Middle frontal gyrus (tissue), 1 donor: ENCODE results near the gene CMPK2.

ENCODE experiments used
- DNase-seq: peaks from one replicate; pipeline ENCODE4 v3.0.0-alpha.2; 2015; ENCODE audit warnings: low spot score; ENCODE audit errors: extremely low spot score

The CMPK2 gene

GRCh38 chr2:6812857-6813530, 52.7 kb downstream of the CMPK2 start:
- DNase-seq = no peak

GRCh38 chr2:6810961-6811360, 54.7 kb downstream of the CMPK2 start:
- DNase-seq = no peak

GRCh38 chr2:6808426-6808825, 57.3 kb downstream of the CMPK2 start:
- no peak for DNase-seq

GRCh38 chr2:6806604-6807003, 59.1 kb downstream of the CMPK2 start:
- DNase-seq = no peak

- no peak for DNase-seq
These were observed 65.2 kb downstream of the CMPK2 start for GRCh38 chr2:6800553-6800952.
